ENCODE data around the gene APCDD1. TPM values are rescaled to one million over a fixed set of nuclear protein-coding genes. Genes with fewer than 3 reads are reported as not detected.

The APCDD1 gene
- total and polyA plus RNA-seq, 2 of the 13 experiments (the other 11 are each of a cell fraction or from before 2014, with no cell fraction given) = 2.1 to 8.6 TPM

DNA sequence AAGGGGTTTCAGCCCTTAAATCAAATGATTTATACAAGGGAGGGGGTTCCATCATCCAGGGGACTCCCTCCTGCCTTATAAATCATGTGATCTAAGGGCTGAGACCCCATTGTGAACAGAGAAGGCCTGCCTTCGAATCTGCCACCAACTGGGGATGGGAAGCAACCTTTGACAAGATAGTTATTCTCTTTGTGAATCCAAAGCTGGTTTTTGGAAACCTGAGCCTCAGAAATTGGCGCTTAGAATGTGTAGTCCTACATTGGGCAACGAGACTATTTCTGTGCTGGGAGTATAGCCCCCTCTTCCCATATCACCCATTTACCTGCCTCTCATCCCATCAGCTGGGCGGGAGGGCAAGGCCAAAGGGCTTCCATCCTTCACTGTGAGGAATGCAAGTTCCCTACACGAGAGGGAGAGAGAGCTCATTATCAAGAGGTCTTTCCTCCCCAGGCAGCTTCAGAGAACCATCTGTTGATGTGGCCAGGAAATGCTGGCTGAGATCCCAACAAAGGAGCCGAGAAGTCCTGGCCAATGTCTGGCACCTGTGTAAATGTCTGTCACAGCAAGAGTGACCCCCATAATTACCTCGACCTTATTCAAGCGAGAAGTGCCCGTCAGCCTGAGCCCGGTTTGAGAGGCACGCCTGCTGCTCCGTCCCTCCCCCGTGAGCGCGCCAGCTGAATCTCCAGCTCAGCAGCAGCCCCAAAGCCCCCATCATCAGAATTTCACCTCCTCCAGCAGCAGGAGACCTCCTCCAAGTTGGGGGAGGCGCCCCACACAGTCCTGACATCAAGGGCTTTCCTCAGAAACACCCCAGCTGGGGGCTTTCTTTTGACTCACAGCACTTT lies 48.4 kb upstream of the APCDD1 start:
- BruUV-seq (replicated peaks) = no TSS peak
- POLR2A ChIA-PET = no interaction called here
- H3K4me3 ChIP-seq (replicated peaks in 1 of 3; ENCODE audit: insufficient read depth in 1 of 3, low read depth in 2 of 3, low read length in 3 of 3) = no peak overlapping the region
- no peaks in the 10 kb centered on the region for H3K4me1 ChIP-seq (ENCODE audit: insufficient read depth, low read length)
- CTCF ChIA-PET (ENCODE audit: low intra/inter-chr PET ratio, low total read pairs) = no interaction called here
- peaks cover 0 to 7% of the 10 kb centered on the region in 2 experiments; a peak in 1 of 5 replicates for H3K27me3 ChIP-seq (ENCODE audit: control insufficient read depth in 1 of 2, insufficient read depth in 2 of 2, low read length in 2 of 2)
- H3K9ac ChIP-seq (ENCODE audit: insufficient read depth, low read depth, low read length) = no peak overlapping the region
- DNase-seq (ENCODE audit: low spot score) (no peak), ATAC-seq (no peak), FAIRE-seq (no peak)
- H3K9me3 ChIP-seq (ENCODE audit: low read length) = no peaks in the 10 kb centered on the region
- no peaks in the 10 kb centered on the region for H3K79me2 ChIP-seq (ENCODE audit: insufficient read depth, low read length)
- H2AFZ ChIP-seq (ENCODE audit: low read length) = no peak overlapping the region
- TF ChIP-seq, protein P1, sequence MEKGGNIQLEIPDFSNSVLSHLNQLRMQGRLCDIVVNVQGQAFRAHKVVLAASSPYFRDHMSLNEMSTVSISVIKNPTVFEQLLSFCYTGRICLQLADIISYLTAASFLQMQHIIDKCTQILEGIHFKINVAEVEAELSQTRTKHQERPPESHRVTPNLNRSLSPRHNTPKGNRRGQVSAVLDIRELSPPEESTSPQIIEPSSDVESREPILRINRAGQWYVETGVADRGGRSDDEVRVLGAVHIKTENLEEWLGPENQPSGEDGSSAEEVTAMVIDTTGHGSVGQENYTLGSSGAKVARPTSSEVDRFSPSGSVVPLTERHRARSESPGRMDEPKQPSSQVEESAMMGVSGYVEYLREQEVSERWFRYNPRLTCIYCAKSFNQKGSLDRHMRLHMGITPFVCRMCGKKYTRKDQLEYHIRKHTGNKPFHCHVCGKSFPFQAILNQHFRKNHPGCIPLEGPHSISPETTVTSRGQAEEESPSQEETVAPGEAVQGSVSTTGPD (CRISPR knock-in tag; IDR thresholded peaks at IDR 0.05) = no peak
- TF ChIP-seq NFE2L2 (IDR thresholded peaks at IDR 0.05; ENCODE audit: low read length) = no peak
- TF ChIP-seq, protein P2, sequence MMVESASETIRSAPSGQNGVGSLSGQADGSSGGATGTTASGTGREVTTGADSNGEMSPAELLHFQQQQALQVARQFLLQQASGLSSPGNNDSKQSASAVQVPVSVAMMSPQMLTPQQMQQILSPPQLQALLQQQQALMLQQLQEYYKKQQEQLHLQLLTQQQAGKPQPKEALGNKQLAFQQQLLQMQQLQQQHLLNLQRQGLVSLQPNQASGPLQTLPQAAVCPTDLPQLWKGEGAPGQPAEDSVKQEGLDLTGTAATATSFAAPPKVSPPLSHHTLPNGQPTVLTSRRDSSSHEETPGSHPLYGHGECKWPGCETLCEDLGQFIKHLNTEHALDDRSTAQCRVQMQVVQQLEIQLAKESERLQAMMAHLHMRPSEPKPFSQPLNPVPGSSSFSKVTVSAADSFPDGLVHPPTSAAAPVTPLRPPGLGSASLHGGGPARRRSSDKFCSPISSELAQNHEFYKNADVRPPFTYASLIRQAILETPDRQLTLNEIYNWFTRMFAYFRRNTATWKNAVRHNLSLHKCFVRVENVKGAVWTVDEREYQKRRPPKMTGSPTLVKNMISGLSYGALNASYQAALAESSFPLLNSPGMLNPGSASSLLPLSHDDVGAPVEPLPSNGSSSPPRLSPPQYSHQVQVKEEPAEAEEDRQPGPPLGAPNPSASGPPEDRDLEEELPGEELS (CRISPR knock-in tag; IDR thresholded peaks at IDR 0.05) = no peak
- no peak for TF ChIP-seq SRSF1 (optimal IDR thresholded peaks at IDR 0.05; ENCODE audit: low read depth, low read length)
- TF ChIP-seq CBX5 (CRISPR knock-in tag; IDR thresholded peaks at IDR 0.05; ENCODE audit: borderline replicate concordance) = no peak
- TF ChIP-seq ZFX (CRISPR knock-in tag; IDR thresholded peaks at IDR 0.05; ENCODE audit: low read depth) = no peak
- no peak for TF ChIP-seq MAF1 (CRISPR knock-in tag; IDR thresholded peaks at IDR 0.05; ENCODE audit: borderline replicate concordance)
- no peak for TF ChIP-seq MAFF (IDR thresholded peaks at IDR 0.05; ENCODE audit: low read depth, low read length)
- TF ChIP-seq, protein P3, sequence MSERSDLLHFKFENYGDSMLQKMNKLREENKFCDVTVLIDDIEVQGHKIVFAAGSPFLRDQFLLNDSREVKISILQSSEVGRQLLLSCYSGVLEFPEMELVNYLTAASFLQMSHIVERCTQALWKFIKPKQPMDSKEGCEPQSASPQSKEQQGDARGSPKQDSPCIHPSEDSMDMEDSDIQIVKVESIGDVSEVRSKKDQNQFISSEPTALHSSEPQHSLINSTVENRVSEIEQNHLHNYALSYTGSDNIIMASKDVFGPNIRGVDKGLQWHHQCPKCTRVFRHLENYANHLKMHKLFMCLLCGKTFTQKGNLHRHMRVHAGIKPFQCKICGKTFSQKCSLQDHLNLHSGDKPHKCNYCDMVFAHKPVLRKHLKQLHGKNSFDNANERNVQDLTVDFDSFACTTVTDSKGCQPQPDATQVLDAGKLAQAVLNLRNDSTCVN (CRISPR knock-in tag; IDR thresholded peaks at IDR 0.05; ENCODE audit: borderline replicate concordance) = no peak
- TF ChIP-seq, protein P4, sequence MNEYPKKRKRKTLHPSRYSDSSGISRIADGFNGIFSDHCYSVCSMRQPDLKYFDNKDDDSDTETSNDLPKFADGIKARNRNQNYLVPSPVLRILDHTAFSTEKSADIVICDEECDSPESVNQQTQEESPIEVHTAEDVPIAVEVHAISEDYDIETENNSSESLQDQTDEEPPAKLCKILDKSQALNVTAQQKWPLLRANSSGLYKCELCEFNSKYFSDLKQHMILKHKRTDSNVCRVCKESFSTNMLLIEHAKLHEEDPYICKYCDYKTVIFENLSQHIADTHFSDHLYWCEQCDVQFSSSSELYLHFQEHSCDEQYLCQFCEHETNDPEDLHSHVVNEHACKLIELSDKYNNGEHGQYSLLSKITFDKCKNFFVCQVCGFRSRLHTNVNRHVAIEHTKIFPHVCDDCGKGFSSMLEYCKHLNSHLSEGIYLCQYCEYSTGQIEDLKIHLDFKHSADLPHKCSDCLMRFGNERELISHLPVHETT (CRISPR knock-in tag; conservative IDR thresholded peaks at IDR 0.05) = no peak
- TF ChIP-seq ZNF432 (CRISPR knock-in tag; IDR thresholded peaks at IDR 0.05; ENCODE audit: borderline replicate concordance) = no peak
- no peak for TF ChIP-seq YEATS4 (CRISPR knock-in tag; IDR thresholded peaks at IDR 0.05; ENCODE audit: borderline replicate concordance)
- TF ChIP-seq RBM22 (optimal IDR thresholded peaks at IDR 0.05; ENCODE audit: low read length) = no peak
- TF ChIP-seq ZNF17 (CRISPR knock-in tag; IDR thresholded peaks at IDR 0.05) = no peak
- no peak for TF ChIP-seq AGO2 (optimal IDR thresholded peaks at IDR 0.05; ENCODE audit: low read depth, low read length)
- TF ChIP-seq KDM4B (CRISPR knock-in tag; IDR thresholded peaks at IDR 0.05) = no peak
- no peaks in the 10 kb centered on the region for H4K20me1 ChIP-seq (ENCODE audit: insufficient read depth, low read length)
- intact Hi-C loops (cut with micrococcal nuclease; ENCODE audit: unreplicated experiment) (no loop called here), in situ Hi-C loops (cut with HindIII; ENCODE audit: extremely low pct_ligation_motif_present, low pct_unique_long_range_greater_than_20kb) (no loop called here)
- no peak overlapping the region for H3K4me2 ChIP-seq (ENCODE audit: low read depth, low read length)
- no peaks in the 10 kb centered on the region for H3K36me3 ChIP-seq (replicated peaks in 1 of 2; ENCODE audit: control insufficient read depth in 1 of 2, insufficient read depth in 2 of 2, low read length in 2 of 2)
- WGBS (ENCODE audit: low lambda C conversion rate) = 5% methylated on average over 4 of the region's 16 CpGs
- H3K27ac ChIP-seq (ENCODE audit: extremely low read length, insufficient read depth, low read length) = no peak overlapping the region

All from HepG2 (cell line).